HL-60 (cell line): ENCODE results near the gene KCTD8.

Source experiments
- CTCF ChIP-seq: IDR thresholded peaks from one replicate; pipeline ENCODE4 v1.5.1; 2011; ENCODE audit warnings: low read length, control low read depth, inconsistent platforms; ENCODE audit not compliant: insufficient read depth
- GABPA ChIP-seq: IDR thresholded peaks from 2 replicates; pipeline ENCODE4 v1.6.1; 2012; ENCODE audit warnings: low read depth
- POLR2AphosphoS5 ChIP-seq: IDR thresholded peaks from 2 replicates; pipeline ENCODE4 v1.6.1; 2012; ENCODE audit warnings: low read depth

GRCh38 chr4:44462259-44462658 lies 13.7 kb upstream of the KCTD8 start:
- no peak for TF ChIP-seq CTCF
- TF ChIP-seq GABPA: no peak
- no peak for TF ChIP-seq POLR2AphosphoS5
